GM23338 (cell line): ENCODE results near the gene CD247. TPM values are rescaled to one million over a fixed set of nuclear protein-coding genes. Genes with fewer than 3 reads are reported as not detected.

ENCODE experiments used
- ATAC-seq: fragments of 200-7000 bp; cut with Tn5 transposase; 3 replicates; pipeline ENCODE4 v1.9.1; 2020
- DNase-seq: peaks from one replicate; pipeline ENCODE4 v3.0.0-alpha.2; 2015; ENCODE audit warnings: low spot score
- H2AFZ ChIP-seq: fragments of 200-600 bp; sonication (generic); 2 replicates; pipeline ENCODE4 v1.8.0; 2016; ENCODE audit warnings: antibody characterized with exemption, mild to moderate bottlenecking, moderate library complexity
- H3F3A ChIP-seq: fragments of 200-600 bp; sonication (generic); replicated peaks from 2 replicates; pipeline ENCODE4 v1.8.0; 2017; ENCODE audit warnings: antibody characterized with exemption, mixed run types, low read depth
- H3K27ac ChIP-seq: fragments of 200-600 bp; sonication (generic); 2 replicates; pipeline ENCODE4 v1.6.1; 2016; ENCODE audit warnings: low read depth
- H3K27me3 ChIP-seq: fragments of 200-600 bp; sonication (generic); 2 replicates; pipeline ENCODE4 v1.8.0; 2016; ENCODE audit warnings: mild to moderate bottlenecking, mixed run types, moderate library complexity; ENCODE audit not compliant: insufficient read depth
- H3K36me3 ChIP-seq: fragments of 200-600 bp; sonication (generic); 2 replicates; pipeline ENCODE4 v1.8.0; 2016; ENCODE audit warnings: mild to moderate bottlenecking; ENCODE audit not compliant: insufficient read depth
- H3K4me1 ChIP-seq: fragments of 200-600 bp; sonication (generic); 2 replicates; pipeline ENCODE4 v1.8.0; 2016; ENCODE audit warnings: mild to moderate bottlenecking, moderate library complexity; ENCODE audit not compliant: insufficient read depth
- H3K4me2 ChIP-seq: fragments of 200-600 bp; sonication (generic); 2 replicates; pipeline ENCODE4 v1.7.1; 2017; ENCODE audit warnings: mixed run types
- H3K4me3 ChIP-seq: fragments of 200-600 bp; sonication (generic); 2 replicates; pipeline ENCODE4 v1.6.1; 2016; ENCODE audit warnings: mixed run types
- H3K79me2 ChIP-seq: fragments of 200-600 bp; sonication (generic); replicated peaks from 2 replicates; pipeline ENCODE4 v1.8.0; 2017; ENCODE audit warnings: mild to moderate bottlenecking; ENCODE audit not compliant: insufficient read depth
- H3K9me2 ChIP-seq: fragments of 200-600 bp; sonication (generic); 2 replicates; pipeline ENCODE4 v1.8.0; 2017; ENCODE audit not compliant: insufficient read depth
- H4K20me1 ChIP-seq: fragments of 200-600 bp; sonication (generic); replicated peaks from 2 replicates; pipeline ENCODE4 v1.8.0; 2017; ENCODE audit warnings: mild to moderate bottlenecking; ENCODE audit not compliant: insufficient read depth
- H3K27ac Mint-ChIP-seq: 2 replicates; pipeline ENCODE4 v1.8.0; 2020; ENCODE audit warnings: inconsistent platforms, mild to moderate bottlenecking, moderate library complexity, mixed read lengths
- H3K27me3 Mint-ChIP-seq: 3 replicates; pipeline ENCODE4 v1.8.0; 2022; ENCODE audit warnings: low read depth, mild to moderate bottlenecking, moderate library complexity, mixed read lengths, inconsistent platforms; ENCODE audit not compliant: insufficient read depth, poor library complexity
- H3K36me3 Mint-ChIP-seq: 3 replicates; pipeline ENCODE4 v1.8.0; 2021; ENCODE audit warnings: low read depth, mild to moderate bottlenecking, inconsistent platforms, moderate library complexity, mixed read lengths
- H3K4me1 Mint-ChIP-seq: 3 replicates; pipeline ENCODE4 v1.8.0; 2020; ENCODE audit warnings: mild to moderate bottlenecking, inconsistent platforms, mixed read lengths
- H3K4me3 Mint-ChIP-seq: 3 replicates; pipeline ENCODE4 v1.8.0; 2021; ENCODE audit warnings: moderate library complexity, mild to moderate bottlenecking, inconsistent platforms, mixed read lengths
- H3K9me3 Mint-ChIP-seq: 3 replicates; pipeline ENCODE4 v1.8.0; 2020; ENCODE audit warnings: moderate library complexity, mild to moderate bottlenecking, inconsistent platforms, mixed read lengths
- CREB1 ChIP-seq: fragments of 250-450 bp; sonication (Bioruptor Pico); IDR thresholded peaks from 2 replicates; pipeline ENCODE4 v1.5.0; 2020; ENCODE audit warnings: low read depth, mild to moderate bottlenecking, moderate library complexity
- EZH2 ChIP-seq: fragments of 200-600 bp; sonication (generic); IDR thresholded peaks from one replicate; pipeline ENCODE4 v1.8.0; 2017; ENCODE audit warnings: antibody characterized with exemption, mild to moderate bottlenecking, low read depth; ENCODE audit not compliant: unreplicated experiment
- EZH2phosphoT487 ChIP-seq: fragments of 200-600 bp; sonication (generic); IDR thresholded peaks from one replicate; pipeline ENCODE4 v1.8.1; 2018; ENCODE audit warnings: antibody characterized with exemption; ENCODE audit not compliant: unreplicated experiment
- JUNB ChIP-seq: IDR thresholded peaks from one replicate; pipeline ENCODE4 v1.6.1; 2016; ENCODE audit warnings: antibody characterized with exemption; ENCODE audit not compliant: unreplicated experiment
- NANOG ChIP-seq: IDR thresholded peaks from 2 replicates; pipeline ENCODE4 v1.6.1; 2016; ENCODE audit warnings: antibody characterized with exemption, borderline replicate concordance
- POLR2AphosphoS5 ChIP-seq: IDR thresholded peaks from 2 replicates; pipeline ENCODE4 v1.6.1; 2016; ENCODE audit warnings: antibody characterized with exemption, low read depth
- STAT1 ChIP-seq: IDR thresholded peaks from one replicate; pipeline ENCODE4 v1.6.1; 2016; ENCODE audit warnings: antibody characterized with exemption; ENCODE audit not compliant: unreplicated experiment
- ZNF114 ChIP-seq: fragments of 250-450 bp; sonication (Bioruptor Pico); IDR thresholded peaks from 2 replicates; pipeline ENCODE4 v1.5.0; 2020; ENCODE audit warnings: mild to moderate bottlenecking, moderate library complexity
- ZNF331 ChIP-seq: fragments of 250-450 bp; sonication (Bioruptor Pico); IDR thresholded peaks from 2 replicates; pipeline ENCODE4 v1.5.0; 2020; ENCODE audit warnings: low read depth, mild to moderate bottlenecking, moderate library complexity
- polyA plus RNA-seq: library from polyadenylated mRNA; unstranded; fragments of >200 nt; fragmentation: Nextera tagmentation; extraction: Ambion mirVana; gene quantifications from 2 replicates; pipeline ENCODE4 v1.2.1, GENCODE V29; 2016
- total RNA-seq: library from RNA; depleted of rRNA; stranded (reverse); fragments of >200 nt; shearing (Covaris generic); gene quantifications from 2 replicates; pipeline ENCODE4 v1.2.3, GENCODE V29; 2014
- TF ChIP-seq, protein P1 (sequence below): IDR thresholded peaks from 2 replicates; pipeline ENCODE4 v1.6.1; 2016; ENCODE audit warnings: antibody characterized with exemption
- TF ChIP-seq, protein P2 (sequence below), 2 experiments: fragments of 200-600 bp in 1 of 2; sonication (generic) in 1 of 2; conservative IDR thresholded peaks; 2 replicates each; pipeline versions ENCODE4 v1.5.1 to v1.6.1; 2016 to 2017; ENCODE audit warnings: antibody characterized with exemption in 2 of 2, low read depth in 2 of 2, mild to moderate bottlenecking in 2 of 2, moderate library complexity in 1 of 2
- TF ChIP-seq, protein P3 (sequence below): IDR thresholded peaks from one replicate; pipeline ENCODE4 v1.6.1; 2018; ENCODE audit warnings: antibody characterized with exemption; ENCODE audit not compliant: unreplicated experiment
- TF ChIP-seq, protein P4 (sequence below): fragments of 250-450 bp; sonication (Bioruptor Pico); IDR thresholded peaks from 2 replicates; pipeline ENCODE4 v1.5.0; 2020; ENCODE audit warnings: mild to moderate bottlenecking, moderate library complexity

The CD247 gene
- total and polyA plus RNA-seq, 2 experiments from 2014 or later = 1.2 to 1.4 TPM

DNA sequence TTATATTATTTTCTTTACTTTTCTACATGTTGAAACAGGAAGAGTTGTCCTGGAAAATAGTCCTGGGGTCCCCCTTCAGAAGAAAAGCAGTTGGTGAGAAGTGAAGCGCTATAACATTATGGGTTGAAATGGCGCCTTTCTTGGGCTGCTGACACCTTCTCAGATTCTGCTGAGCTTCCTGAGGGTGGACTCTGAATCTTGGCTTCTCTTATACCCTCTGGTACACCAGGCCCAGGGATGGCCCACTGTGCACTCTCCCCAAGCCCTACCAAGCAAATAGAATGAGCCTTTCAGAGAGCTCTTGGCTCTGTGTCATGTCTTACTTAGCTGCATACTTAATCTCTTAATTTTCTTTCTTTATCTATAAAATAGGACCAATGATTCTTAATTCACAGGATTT is 42.3 kb downstream of the CD247 start:
- Histone ChIP-seq H3K4me3 (no peak overlapping the region), H3K9me2 (no peaks in the 10 kb centered on the region), H4K20me1 (no peaks in the 10 kb centered on the region), H3K27ac (no peak overlapping the region), H3K4me1 (no peaks in the 10 kb centered on the region; the same call in 1 of the 2 replicates), H2AFZ (no peak overlapping the region), H3K79me2 (no peaks in the 10 kb centered on the region), H3K36me3 (no peaks in the 10 kb centered on the region), H3K27me3 (no peaks in the 10 kb centered on the region), H3F3A (no peaks in the 10 kb centered on the region), H3K4me2 (no peak overlapping the region)
- DNase-seq = no peak
- no peak for ATAC-seq
- Mint-ChIP-seq H3K27ac (no peak overlapping the region), H3K9me3 (no peaks in the 10 kb centered on the region), H3K4me1 (peaks cover 8% of the 10 kb centered on the region), H3K36me3 (no peaks in the 10 kb centered on the region), H3K4me3 (no peak overlapping the region), H3K27me3 (peaks cover 4% of the 10 kb centered on the region)
- TF ChIP-seq NANOG (no peak), STAT1 (no peak), CREB1 (no peak), EZH2 (no peak), EZH2phosphoT487 (no peak), ZNF331 (no peak), POLR2AphosphoS5 (no peak), ZNF114 (CRISPR knock-in tag) (no peak), JUNB (no peak)
- TF ChIP-seq, protein P1, sequence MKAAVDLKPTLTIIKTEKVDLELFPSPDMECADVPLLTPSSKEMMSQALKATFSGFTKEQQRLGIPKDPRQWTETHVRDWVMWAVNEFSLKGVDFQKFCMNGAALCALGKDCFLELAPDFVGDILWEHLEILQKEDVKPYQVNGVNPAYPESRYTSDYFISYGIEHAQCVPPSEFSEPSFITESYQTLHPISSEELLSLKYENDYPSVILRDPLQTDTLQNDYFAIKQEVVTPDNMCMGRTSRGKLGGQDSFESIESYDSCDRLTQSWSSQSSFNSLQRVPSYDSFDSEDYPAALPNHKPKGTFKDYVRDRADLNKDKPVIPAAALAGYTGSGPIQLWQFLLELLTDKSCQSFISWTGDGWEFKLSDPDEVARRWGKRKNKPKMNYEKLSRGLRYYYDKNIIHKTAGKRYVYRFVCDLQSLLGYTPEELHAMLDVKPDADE = no peak
- TF ChIP-seq, protein P2, sequence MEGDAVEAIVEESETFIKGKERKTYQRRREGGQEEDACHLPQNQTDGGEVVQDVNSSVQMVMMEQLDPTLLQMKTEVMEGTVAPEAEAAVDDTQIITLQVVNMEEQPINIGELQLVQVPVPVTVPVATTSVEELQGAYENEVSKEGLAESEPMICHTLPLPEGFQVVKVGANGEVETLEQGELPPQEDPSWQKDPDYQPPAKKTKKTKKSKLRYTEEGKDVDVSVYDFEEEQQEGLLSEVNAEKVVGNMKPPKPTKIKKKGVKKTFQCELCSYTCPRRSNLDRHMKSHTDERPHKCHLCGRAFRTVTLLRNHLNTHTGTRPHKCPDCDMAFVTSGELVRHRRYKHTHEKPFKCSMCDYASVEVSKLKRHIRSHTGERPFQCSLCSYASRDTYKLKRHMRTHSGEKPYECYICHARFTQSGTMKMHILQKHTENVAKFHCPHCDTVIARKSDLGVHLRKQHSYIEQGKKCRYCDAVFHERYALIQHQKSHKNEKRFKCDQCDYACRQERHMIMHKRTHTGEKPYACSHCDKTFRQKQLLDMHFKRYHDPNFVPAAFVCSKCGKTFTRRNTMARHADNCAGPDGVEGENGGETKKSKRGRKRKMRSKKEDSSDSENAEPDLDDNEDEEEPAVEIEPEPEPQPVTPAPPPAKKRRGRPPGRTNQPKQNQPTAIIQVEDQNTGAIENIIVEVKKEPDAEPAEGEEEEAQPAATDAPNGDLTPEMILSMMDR (conservative IDR thresholded peaks at IDR 0.05; ENCODE audit: low read depth in 2 of 2) = no peak
- TF ChIP-seq, protein P3, sequence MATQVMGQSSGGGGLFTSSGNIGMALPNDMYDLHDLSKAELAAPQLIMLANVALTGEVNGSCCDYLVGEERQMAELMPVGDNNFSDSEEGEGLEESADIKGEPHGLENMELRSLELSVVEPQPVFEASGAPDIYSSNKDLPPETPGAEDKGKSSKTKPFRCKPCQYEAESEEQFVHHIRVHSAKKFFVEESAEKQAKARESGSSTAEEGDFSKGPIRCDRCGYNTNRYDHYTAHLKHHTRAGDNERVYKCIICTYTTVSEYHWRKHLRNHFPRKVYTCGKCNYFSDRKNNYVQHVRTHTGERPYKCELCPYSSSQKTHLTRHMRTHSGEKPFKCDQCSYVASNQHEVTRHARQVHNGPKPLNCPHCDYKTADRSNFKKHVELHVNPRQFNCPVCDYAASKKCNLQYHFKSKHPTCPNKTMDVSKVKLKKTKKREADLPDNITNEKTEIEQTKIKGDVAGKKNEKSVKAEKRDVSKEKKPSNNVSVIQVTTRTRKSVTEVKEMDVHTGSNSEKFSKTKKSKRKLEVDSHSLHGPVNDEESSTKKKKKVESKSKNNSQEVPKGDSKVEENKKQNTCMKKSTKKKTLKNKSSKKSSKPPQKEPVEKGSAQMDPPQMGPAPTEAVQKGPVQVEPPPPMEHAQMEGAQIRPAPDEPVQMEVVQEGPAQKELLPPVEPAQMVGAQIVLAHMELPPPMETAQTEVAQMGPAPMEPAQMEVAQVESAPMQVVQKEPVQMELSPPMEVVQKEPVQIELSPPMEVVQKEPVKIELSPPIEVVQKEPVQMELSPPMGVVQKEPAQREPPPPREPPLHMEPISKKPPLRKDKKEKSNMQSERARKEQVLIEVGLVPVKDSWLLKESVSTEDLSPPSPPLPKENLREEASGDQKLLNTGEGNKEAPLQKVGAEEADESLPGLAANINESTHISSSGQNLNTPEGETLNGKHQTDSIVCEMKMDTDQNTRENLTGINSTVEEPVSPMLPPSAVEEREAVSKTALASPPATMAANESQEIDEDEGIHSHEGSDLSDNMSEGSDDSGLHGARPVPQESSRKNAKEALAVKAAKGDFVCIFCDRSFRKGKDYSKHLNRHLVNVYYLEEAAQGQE = no peak
- TF ChIP-seq, protein P4, sequence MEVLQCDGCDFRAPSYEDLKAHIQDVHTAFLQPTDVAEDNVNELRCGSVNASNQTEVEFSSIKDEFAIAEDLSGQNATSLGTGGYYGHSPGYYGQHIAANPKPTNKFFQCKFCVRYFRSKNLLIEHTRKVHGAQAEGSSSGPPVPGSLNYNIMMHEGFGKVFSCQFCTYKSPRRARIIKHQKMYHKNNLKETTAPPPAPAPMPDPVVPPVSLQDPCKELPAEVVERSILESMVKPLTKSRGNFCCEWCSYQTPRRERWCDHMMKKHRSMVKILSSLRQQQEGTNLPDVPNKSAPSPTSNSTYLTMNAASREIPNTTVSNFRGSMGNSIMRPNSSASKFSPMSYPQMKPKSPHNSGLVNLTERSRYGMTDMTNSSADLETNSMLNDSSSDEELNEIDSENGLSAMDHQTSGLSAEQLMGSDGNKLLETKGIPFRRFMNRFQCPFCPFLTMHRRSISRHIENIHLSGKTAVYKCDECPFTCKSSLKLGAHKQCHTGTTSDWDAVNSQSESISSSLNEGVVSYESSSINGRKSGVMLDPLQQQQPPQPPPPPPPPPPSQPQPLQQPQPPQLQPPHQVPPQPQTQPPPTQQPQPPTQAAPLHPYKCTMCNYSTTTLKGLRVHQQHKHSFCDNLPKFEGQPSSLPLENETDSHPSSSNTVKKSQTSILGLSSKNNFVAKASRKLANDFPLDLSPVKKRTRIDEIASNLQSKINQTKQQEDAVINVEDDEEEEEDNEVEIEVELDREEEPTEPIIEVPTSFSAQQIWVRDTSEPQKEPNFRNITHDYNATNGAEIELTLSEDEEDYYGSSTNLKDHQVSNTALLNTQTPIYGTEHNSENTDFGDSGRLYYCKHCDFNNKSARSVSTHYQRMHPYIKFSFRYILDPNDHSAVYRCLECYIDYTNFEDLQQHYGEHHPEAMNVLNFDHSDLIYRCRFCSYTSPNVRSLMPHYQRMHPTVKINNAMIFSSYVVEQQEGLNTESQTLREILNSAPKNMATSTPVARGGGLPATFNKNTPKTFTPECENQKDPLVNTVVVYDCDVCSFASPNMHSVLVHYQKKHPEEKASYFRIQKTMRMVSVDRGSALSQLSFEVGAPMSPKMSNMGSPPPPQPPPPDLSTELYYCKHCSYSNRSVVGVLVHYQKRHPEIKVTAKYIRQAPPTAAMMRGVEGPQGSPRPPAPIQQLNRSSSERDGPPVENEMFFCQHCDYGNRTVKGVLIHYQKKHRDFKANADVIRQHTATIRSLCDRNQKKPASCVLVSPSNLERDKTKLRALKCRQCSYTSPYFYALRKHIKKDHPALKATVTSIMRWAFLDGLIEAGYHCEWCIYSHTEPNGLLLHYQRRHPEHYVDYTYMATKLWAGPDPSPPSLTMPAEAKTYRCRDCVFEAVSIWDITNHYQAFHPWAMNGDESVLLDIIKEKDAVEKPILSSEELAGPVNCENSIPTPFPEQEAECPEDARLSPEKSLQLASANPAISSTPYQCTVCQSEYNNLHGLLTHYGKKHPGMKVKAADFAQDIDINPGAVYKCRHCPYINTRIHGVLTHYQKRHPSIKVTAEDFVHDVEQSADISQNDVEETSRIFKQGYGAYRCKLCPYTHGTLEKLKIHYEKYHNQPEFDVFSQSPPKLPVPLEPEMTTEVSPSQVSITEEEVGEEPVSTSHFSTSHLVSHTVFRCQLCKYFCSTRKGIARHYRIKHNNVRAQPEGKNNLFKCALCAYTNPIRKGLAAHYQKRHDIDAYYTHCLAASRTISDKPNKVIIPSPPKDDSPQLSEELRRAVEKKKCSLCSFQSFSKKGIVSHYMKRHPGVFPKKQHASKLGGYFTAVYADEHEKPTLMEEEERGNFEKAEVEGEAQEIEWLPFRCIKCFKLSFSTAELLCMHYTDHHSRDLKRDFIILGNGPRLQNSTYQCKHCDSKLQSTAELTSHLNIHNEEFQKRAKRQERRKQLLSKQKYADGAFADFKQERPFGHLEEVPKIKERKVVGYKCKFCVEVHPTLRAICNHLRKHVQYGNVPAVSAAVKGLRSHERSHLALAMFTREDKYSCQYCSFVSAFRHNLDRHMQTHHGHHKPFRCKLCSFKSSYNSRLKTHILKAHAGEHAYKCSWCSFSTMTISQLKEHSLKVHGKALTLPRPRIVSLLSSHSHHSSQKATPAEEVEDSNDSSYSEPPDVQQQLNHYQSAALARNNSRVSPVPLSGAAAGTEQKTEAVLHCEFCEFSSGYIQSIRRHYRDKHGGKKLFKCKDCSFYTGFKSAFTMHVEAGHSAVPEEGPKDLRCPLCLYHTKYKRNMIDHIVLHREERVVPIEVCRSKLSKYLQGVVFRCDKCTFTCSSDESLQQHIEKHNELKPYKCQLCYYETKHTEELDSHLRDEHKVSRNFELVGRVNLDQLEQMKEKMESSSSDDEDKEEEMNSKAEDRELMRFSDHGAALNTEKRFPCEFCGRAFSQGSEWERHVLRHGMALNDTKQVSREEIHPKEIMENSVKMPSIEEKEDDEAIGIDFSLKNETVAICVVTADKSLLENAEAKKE (CRISPR knock-in tag) = no peak
